ENCODE results near the gene HLA-DRA. TPM values are rescaled to one million over a fixed set of nuclear protein-coding genes. Genes with fewer than 3 reads are reported as not detected.
"Not testable (repeated sequence)": the region's sequence is repeated elsewhere in the genome, so short reads cannot be mapped to it uniquely, and the experiment has no call there.

Gene HLA-DRA
- total RNA-seq, 2 experiments from 2014 or later: 552 to 1,231 TPM

DNA sequence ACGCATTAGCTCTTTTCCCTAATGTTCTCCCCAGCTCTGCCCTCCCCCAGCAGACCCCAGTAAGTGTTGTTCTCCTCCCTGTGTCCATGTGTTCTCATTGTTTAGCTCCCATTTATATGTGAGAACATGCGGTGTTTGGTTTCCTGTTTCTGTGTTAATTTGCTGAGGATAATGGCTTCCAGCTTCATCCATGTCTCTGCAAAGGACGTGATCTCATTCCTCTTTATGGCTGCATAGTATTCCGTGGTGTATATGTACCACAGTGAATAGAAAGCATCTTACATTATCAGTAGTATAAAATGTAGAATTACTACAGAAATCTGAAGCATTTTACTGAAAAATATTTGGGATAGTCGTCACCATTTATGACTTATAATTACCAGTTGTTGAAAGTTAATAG, 21.8 kb downstream of the HLA-DRA start:
- H3K79me2 ChIP-seq (ENCODE audit: insufficient read depth, low read depth, low read length): no peaks in the 10 kb centered on the region
- no peak for DNase-seq (ENCODE audit: low spot score)
- no peaks in the 10 kb centered on the region for H3K4me1 ChIP-seq (ENCODE audit: insufficient read depth, low read length, poor library complexity, severe bottlenecking)
- peaks cover 4% of the 10 kb centered on the region; the same call in 1 of the 2 replicates for H3K9me3 ChIP-seq (ENCODE audit: low read length)
- H3K9me2 ChIP-seq (ENCODE audit: insufficient read depth, low read length): no peaks in the 10 kb centered on the region
- intact Hi-C loops (cut with micrococcal nuclease; ENCODE audit: unreplicated experiment): no loop called here
- no peak overlapping the region for H3K4me2 ChIP-seq (ENCODE audit: low read length)
- H3K27ac ChIP-seq (ENCODE audit: low read depth, low read length, poor library complexity, severe bottlenecking): no peak overlapping the region
- H4K20me1 ChIP-seq (ENCODE audit: insufficient read depth, low read length): no peaks in the 10 kb centered on the region
- no peak overlapping the region for H2AFZ ChIP-seq (ENCODE audit: low read length)
- POLR2A ChIA-PET: interaction anchor here (0.6 kb wide), 1 partner anchor 231 kb away, joined by 3 read pairs; no protein-coding TSS in a partner anchor
- CTCF ChIA-PET (ENCODE audit: unreplicated experiment): no interaction called here
- TF ChIP-seq, protein P1, sequence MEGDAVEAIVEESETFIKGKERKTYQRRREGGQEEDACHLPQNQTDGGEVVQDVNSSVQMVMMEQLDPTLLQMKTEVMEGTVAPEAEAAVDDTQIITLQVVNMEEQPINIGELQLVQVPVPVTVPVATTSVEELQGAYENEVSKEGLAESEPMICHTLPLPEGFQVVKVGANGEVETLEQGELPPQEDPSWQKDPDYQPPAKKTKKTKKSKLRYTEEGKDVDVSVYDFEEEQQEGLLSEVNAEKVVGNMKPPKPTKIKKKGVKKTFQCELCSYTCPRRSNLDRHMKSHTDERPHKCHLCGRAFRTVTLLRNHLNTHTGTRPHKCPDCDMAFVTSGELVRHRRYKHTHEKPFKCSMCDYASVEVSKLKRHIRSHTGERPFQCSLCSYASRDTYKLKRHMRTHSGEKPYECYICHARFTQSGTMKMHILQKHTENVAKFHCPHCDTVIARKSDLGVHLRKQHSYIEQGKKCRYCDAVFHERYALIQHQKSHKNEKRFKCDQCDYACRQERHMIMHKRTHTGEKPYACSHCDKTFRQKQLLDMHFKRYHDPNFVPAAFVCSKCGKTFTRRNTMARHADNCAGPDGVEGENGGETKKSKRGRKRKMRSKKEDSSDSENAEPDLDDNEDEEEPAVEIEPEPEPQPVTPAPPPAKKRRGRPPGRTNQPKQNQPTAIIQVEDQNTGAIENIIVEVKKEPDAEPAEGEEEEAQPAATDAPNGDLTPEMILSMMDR (conservative IDR thresholded peaks at IDR 0.05; ENCODE audit: low read length): no peak
- BruUV-seq (replicated peaks): no TSS peak
- H3K36me3 ChIP-seq (ENCODE audit: insufficient read depth, low read length): no peaks in the 10 kb centered on the region
- H3K4me3 ChIP-seq (ENCODE audit: low read depth, low read length, poor library complexity, severe bottlenecking): no peak overlapping the region

DNA sequence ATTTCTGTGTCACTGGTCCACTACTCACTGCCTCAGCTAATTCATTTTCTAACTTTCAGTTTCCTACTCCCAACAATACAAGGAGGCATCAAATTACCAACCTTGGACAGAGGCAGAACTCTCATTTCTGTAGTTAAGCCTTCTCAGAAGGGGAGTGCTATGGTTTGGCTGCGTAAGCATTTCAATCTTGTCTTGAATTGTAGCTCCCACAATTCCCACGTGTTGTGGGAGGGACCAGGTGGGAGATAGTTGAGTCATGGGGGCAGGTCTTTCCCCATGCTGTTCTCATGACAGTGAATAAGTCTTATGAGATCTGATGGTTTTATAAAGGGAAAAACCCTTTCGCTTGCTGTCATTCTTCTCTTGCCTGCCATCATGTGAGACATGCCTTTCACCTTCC, 22.9 kb downstream of the HLA-DRA start:
- no TSS peak for BruUV-seq (replicated peaks)
- CTCF ChIA-PET (ENCODE audit: unreplicated experiment): no interaction called here
- DNase-seq (ENCODE audit: low spot score): no peak

DNA sequence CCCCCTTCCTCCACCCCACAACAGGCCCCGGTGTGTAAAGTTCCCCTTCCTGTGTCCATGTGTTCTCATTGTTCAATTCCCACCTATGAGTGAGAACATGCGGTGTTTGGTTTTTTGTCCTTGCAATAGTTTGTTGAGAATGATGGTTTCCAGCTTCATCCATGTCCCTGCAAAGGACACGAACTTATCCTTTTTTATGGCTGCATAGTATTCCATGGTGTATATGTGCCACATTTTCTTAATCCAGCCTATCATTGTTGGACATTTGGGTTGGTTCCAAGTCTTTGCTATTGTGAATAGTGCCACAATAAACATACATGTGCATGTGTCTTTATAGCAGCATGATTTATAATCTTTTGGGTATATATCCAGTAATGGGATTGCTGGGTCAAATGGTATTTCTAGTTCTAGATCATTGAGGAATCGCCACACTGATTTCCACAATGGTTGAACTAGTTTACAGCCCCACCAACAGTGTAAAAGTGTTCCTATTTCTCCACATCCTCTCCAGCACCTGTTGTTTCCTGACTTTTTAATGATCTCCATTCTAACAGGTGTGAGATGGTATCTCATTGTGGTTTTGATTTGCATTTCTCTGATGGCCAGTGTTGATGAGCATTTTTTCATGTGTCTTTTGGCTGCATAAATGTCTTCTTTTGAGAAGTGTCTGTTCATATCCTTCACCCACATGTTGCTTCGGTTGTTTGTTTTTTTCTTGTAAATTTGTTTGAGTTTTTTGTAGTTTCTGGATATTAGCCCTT, 28.2 kb downstream of the HLA-DRA start:
- H2AFZ ChIP-seq (ENCODE audit: low read length); H3K4me2 ChIP-seq (ENCODE audit: low read length); H3K9me2 ChIP-seq (ENCODE audit: insufficient read depth, low read length); POLR2A ChIA-PET; intact Hi-C loops (cut with micrococcal nuclease; ENCODE audit: unreplicated experiment); H3K4me1 ChIP-seq (ENCODE audit: insufficient read depth, low read length, poor library complexity, severe bottlenecking); H3K9me3 ChIP-seq (ENCODE audit: low read length); H3K36me3 ChIP-seq (ENCODE audit: insufficient read depth, low read length); DNase-seq (ENCODE audit: low spot score); H3K4me3 ChIP-seq (ENCODE audit: low read depth, low read length, poor library complexity, severe bottlenecking); BruUV-seq (replicated peaks); H3K27ac ChIP-seq (ENCODE audit: low read depth, low read length, poor library complexity, severe bottlenecking); CTCF ChIA-PET (ENCODE audit: unreplicated experiment); H3K79me2 ChIP-seq (ENCODE audit: insufficient read depth, low read depth, low read length); H4K20me1 ChIP-seq (ENCODE audit: insufficient read depth, low read length): not testable (repeated sequence)

More for the DNA sequence above, 22.9 kb downstream of the HLA-DRA start:
- Histone ChIP-seq H4K20me1 (ENCODE audit: insufficient read depth, low read length) (no peaks in the 10 kb centered on the region), H3K4me3 (ENCODE audit: low read depth, low read length, poor library complexity, severe bottlenecking) (no peak overlapping the region), H3K9me3 (ENCODE audit: low read length) (peaks cover 4% of the 10 kb centered on the region; the same call in 1 of the 2 replicates), H3K27ac (ENCODE audit: low read depth, low read length, poor library complexity, severe bottlenecking) (no peak overlapping the region), H3K79me2 (ENCODE audit: insufficient read depth, low read depth, low read length) (no peaks in the 10 kb centered on the region), H2AFZ (ENCODE audit: low read length) (no peak overlapping the region), H3K9me2 (ENCODE audit: insufficient read depth, low read length) (no peaks in the 10 kb centered on the region), H3K4me2 (ENCODE audit: low read length) (no peak overlapping the region), H3K36me3 (ENCODE audit: insufficient read depth, low read length) (no peaks in the 10 kb centered on the region), H3K4me1 (ENCODE audit: insufficient read depth, low read length, poor library complexity, severe bottlenecking) (no peaks in the 10 kb centered on the region)
- POLR2A ChIA-PET: interaction anchor here (1.1 to 1.6 kb wide), 2 partner anchors 10 to 40 kb away, joined by 3 to 5 read pairs; no protein-coding TSS in a partner anchor
- intact Hi-C loops (cut with micrococcal nuclease; ENCODE audit: unreplicated experiment): no loop called here
- TF ChIP-seq EZH2phosphoT487 (IDR thresholded peaks at IDR 0.05; ENCODE audit: borderline replicate concordance, low read depth, low read length): no peak
- TF ChIP-seq, protein P1 (conservative IDR thresholded peaks at IDR 0.05; ENCODE audit: low read length): no peak

Data from OCI-LY7 (cell line).